HepG2 (cell line): ENCODE results near the gene PTCRA. TPM values are rescaled to one million over a fixed set of nuclear protein-coding genes. Genes with fewer than 3 reads are reported as not detected.
A peak's percentile ranks its signal among the peaks of the same experiment; 100 is the strongest.

Experiments used
- CREB3 ChIP-seq: sonication (generic); formaldehyde crosslinking; IDR thresholded peaks from 2 replicates; pipeline ENCODE4 v1.5.0; 2020; ENCODE audit warnings: missing genetic modification reagents
- ISX ChIP-seq: sonication (generic); formaldehyde crosslinking; conservative IDR thresholded peaks from 2 replicates; pipeline ENCODE4 v1.5.0; 2020; ENCODE audit warnings: missing genetic modification reagents
- KAT7 ChIP-seq: IDR thresholded peaks from 2 replicates; pipeline ENCODE4 v1.6.1; 2018; ENCODE audit warnings: borderline replicate concordance, missing compliant biosample characterization
- MTF1 ChIP-seq: sonication (generic); formaldehyde crosslinking; IDR thresholded peaks from 2 replicates; pipeline ENCODE4 v1.5.0; 2020; ENCODE audit warnings: missing genetic modification reagents
- NPAS2 ChIP-seq: sonication (generic); formaldehyde crosslinking; IDR thresholded peaks from 2 replicates; pipeline ENCODE4 v1.8.0; 2022; ENCODE audit warnings: mild to moderate bottlenecking, missing genetic modification reagents, borderline replicate concordance
- PBX2 ChIP-seq: IDR thresholded peaks from 2 replicates; pipeline ENCODE4 v1.6.1; 2016; ENCODE audit warnings: control low read depth
- RERE ChIP-seq: IDR thresholded peaks from 2 replicates; pipeline ENCODE4 v1.6.1; 2016; ENCODE audit warnings: low read depth, missing genetic modification reagents, missing compliant biosample characterization
- SETDB1 ChIP-seq: sonication (generic); formaldehyde crosslinking; IDR thresholded peaks from 2 replicates; pipeline ENCODE4 v1.5.1; 2020; ENCODE audit warnings: missing genetic modification reagents, mild to moderate bottlenecking, borderline replicate concordance
- SMAD3 ChIP-seq: sonication (generic); formaldehyde crosslinking; IDR thresholded peaks from 2 replicates; pipeline ENCODE4 v1.4.0; 2020; ENCODE audit warnings: missing genetic modification reagents
- TAF15 ChIP-seq: fragments of 200-400 bp; formaldehyde crosslinking; IDR thresholded peaks from one replicate; pipeline ENCODE4 v1.6.1; 2018; ENCODE audit warnings: mild to moderate bottlenecking, low read depth, low read length; ENCODE audit not compliant: poor library complexity, severe bottlenecking
- THAP11 ChIP-seq: IDR thresholded peaks from 2 replicates; pipeline ENCODE4 v1.6.1; 2016; ENCODE audit warnings: missing biosample characterization, missing genetic modification reagents
- ZFP82 ChIP-seq: sonication (generic); formaldehyde crosslinking; IDR thresholded peaks from 2 replicates; pipeline ENCODE4 v1.5.1; 2020; ENCODE audit warnings: mild to moderate bottlenecking, missing genetic modification reagents, borderline replicate concordance
- ZMYM4 ChIP-seq: sonication (generic); formaldehyde crosslinking; IDR thresholded peaks from 2 replicates; pipeline ENCODE4 v1.8.1; 2023; ENCODE audit warnings: mild to moderate bottlenecking, missing genetic modification reagents
- ZNF609 ChIP-seq: sonication (generic); formaldehyde crosslinking; IDR thresholded peaks from 2 replicates; pipeline ENCODE4 v1.4.0; 2020; ENCODE audit warnings: mild to moderate bottlenecking, missing genetic modification reagents, borderline replicate concordance
- ZNF891 ChIP-seq: sonication (generic); formaldehyde crosslinking; IDR thresholded peaks from 2 replicates; pipeline ENCODE4 v1.5.0; 2020; ENCODE audit warnings: mild to moderate bottlenecking, missing genetic modification reagents
- ZSCAN22 ChIP-seq: sonication (generic); formaldehyde crosslinking; IDR thresholded peaks from 2 replicates; pipeline ENCODE4 v1.4.0; 2020; ENCODE audit warnings: mild to moderate bottlenecking, missing genetic modification reagents
- polyA plus RNA-seq, 8 experiments: library from polyadenylated mRNA; depleted of rRNA in 3 of 8; stranded (reverse) in 7 of 8; unstranded in 1 of 8; fragments of >200 nt; fragmentation: Illumina TruSeq in 4 of 8; extraction: Trizol in 4 of 8; gene quantifications; 2 replicates each; pipeline versions ENCODE4 v1.2.1 to v1.2.3, GENCODE V29; 2011 to 2016; ENCODE audit warnings: low read depth in 4 of 8, missing spikeins in 1 of 8, mixed read lengths in 1 of 8; ENCODE audit not compliant: insufficient read depth in 1 of 8
- total RNA-seq, 5 experiments: library from RNA; depleted of rRNA; stranded (reverse); fragments of >200 nt; fragmentation: Illumina TruSeq; extraction: Trizol; gene quantifications; 2 replicates each; pipeline ENCODE4 v1.2.3, GENCODE V29; 2016; ENCODE audit warnings: low read depth in 1 of 5

PTCRA gene
- total and polyA plus RNA-seq, 2 of the 13 experiments (the other 11 are each of a cell fraction or from before 2014, with no cell fraction given) = not detected

- TF ChIP-seq ZNF609 (CRISPR knock-in tag) (peak; percentile 81), THAP11 (peak; percentile 85), RERE (CRISPR knock-in tag) (no peak; the same call in 1 of the 2 replicates), ZFP82 (peak; percentile 86; the same call in 1 of the 2 replicates), TAF15 (peak; percentile 99), PBX2 (CRISPR knock-in tag) (0 out of 2 replicates have a peak, but pooled peaks have one; percentile 4), ZSCAN22 (0 out of 2 replicates have a peak, but pooled peaks have one; percentile 53), SETDB1 (CRISPR knock-in tag) (no peak), CREB3 (CRISPR knock-in tag) (peak; percentile 67), MTF1 (peak; percentile 34; the same call in 1 of the 2 replicates), KAT7 (CRISPR knock-in tag) (peak; percentile 90; the same call in 1 of the 2 replicates), SMAD3 (peak; percentile 88), ZNF891 (peak; percentile 91), ISX (CRISPR knock-in tag) (peak; percentile 83; the same call in 1 of the 2 replicates), ZMYM4 (CRISPR knock-in tag) (peak; percentile 88), NPAS2 (0 out of 2 replicates have a peak, but pooled peaks have one; percentile 12)
Measured at GRCh38 chr6:42890311-42891198, 25.3 kb upstream of the PTCRA start (continued).
